Mesothelial cell of epicardium (in vitro differentiated cells): ENCODE results near the gene PPIF. TPM values are rescaled to one million over a fixed set of nuclear protein-coding genes. Genes with fewer than 3 reads are reported as not detected.
A peak's percentile ranks its signal among the peaks of the same experiment; 100 is the strongest.

Experiments
- DNase-seq, 2 experiments: peaks; one replicate each; pipeline ENCODE4 v3.0.0; 2021; ENCODE audit warnings: low spot score in 2 of 2; ENCODE audit not compliant: unreplicated experiment in 2 of 2
- H3K27ac Mint-ChIP-seq: 2 replicates; pipeline ENCODE4 v1.8.0; 2021; ENCODE audit warnings: mixed read lengths
- H3K27me3 Mint-ChIP-seq: 2 replicates; pipeline ENCODE4 v1.8.0; 2021; ENCODE audit warnings: low read depth, mixed read lengths
- H3K36me3 Mint-ChIP-seq: 2 replicates; pipeline ENCODE4 v1.8.0; 2021; ENCODE audit warnings: mixed read lengths
- H3K4me1 Mint-ChIP-seq: 2 replicates; pipeline ENCODE4 v1.8.0; 2021; ENCODE audit warnings: mixed read lengths
- H3K4me3 Mint-ChIP-seq: 2 replicates; pipeline ENCODE4 v1.8.0; 2021; ENCODE audit warnings: mild to moderate bottlenecking, moderate library complexity, mixed read lengths
- H3K9me3 Mint-ChIP-seq: 2 replicates; pipeline ENCODE4 v1.8.0; 2021; ENCODE audit warnings: mixed read lengths
- total RNA-seq: library from RNA; stranded (reverse); gene quantifications from 3 replicates; pipeline ENCODE4 v1.2.1, GENCODE V29; 2021
- TF ChIP-seq, protein P1 (sequence below): fragments of 200-600 bp; sonication (generic); IDR thresholded peaks from one replicate; pipeline ENCODE4 v1.5.0; 2021; ENCODE audit warnings: antibody characterized with exemption; ENCODE audit not compliant: unreplicated experiment

PPIF gene
- total RNA-seq, 1 donor from 2014 or later, result 35.1 TPM

- TF ChIP-seq, protein P1, sequence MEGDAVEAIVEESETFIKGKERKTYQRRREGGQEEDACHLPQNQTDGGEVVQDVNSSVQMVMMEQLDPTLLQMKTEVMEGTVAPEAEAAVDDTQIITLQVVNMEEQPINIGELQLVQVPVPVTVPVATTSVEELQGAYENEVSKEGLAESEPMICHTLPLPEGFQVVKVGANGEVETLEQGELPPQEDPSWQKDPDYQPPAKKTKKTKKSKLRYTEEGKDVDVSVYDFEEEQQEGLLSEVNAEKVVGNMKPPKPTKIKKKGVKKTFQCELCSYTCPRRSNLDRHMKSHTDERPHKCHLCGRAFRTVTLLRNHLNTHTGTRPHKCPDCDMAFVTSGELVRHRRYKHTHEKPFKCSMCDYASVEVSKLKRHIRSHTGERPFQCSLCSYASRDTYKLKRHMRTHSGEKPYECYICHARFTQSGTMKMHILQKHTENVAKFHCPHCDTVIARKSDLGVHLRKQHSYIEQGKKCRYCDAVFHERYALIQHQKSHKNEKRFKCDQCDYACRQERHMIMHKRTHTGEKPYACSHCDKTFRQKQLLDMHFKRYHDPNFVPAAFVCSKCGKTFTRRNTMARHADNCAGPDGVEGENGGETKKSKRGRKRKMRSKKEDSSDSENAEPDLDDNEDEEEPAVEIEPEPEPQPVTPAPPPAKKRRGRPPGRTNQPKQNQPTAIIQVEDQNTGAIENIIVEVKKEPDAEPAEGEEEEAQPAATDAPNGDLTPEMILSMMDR, result no peak
- Mint-ChIP-seq H3K27ac (peak overlapping the region; percentile 87), H3K4me1 (peaks cover 41% of the 10 kb centered on the region), H3K9me3 (peaks cover 4% of the 10 kb centered on the region), H3K36me3 (peaks cover 6% of the 10 kb centered on the region), H3K27me3 (no peaks in the 10 kb centered on the region), H3K4me3 (peak overlapping the region; percentile 2)
- DNase-seq, result no peak
Measured at GRCh38 chr10:79397575-79398303, 50.5 kb downstream of the PPIF start.

DNA sequence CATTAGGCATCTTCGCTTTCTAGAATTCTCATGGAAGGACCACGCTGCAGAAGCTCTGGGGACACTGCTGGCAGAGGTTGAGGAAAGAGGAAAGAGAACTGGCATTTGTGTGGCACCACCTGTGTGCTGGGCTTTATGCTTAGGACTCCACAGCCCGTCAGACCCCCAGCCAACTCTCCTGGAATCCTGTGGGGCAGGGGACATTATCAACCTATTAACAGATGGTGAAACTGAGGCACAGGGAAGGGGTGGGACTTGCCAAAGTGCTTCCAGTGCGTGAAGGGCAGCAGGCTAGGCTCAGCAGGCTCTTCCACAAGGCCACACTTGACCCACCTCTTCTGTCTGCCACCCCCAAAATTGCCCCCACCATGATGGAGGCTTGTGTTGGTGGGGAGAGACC lies 51.4 kb downstream of the PPIF start:
- Mint-ChIP-seq H3K4me3 (no peak overlapping the region), H3K4me1 (peaks cover 50% of the 10 kb centered on the region)
- TF ChIP-seq, protein P1, result no peak

GRCh38 chr10:79399223-79399831 lies 52.1 kb downstream of the PPIF start:
- TF ChIP-seq, protein P1, result no peak
- no peak overlapping the region for H3K4me3 Mint-ChIP-seq
- H3K4me1 Mint-ChIP-seq, result peaks cover 57% of the 10 kb centered on the region
- peak overlapping the region; percentile 93 for H3K27ac Mint-ChIP-seq
- peaks cover 6% of the 10 kb centered on the region for H3K36me3 Mint-ChIP-seq
- DNase-seq, result peak; percentile 45 to 74
- peaks cover 4% of the 10 kb centered on the region for H3K9me3 Mint-ChIP-seq
- H3K27me3 Mint-ChIP-seq, result no peaks in the 10 kb centered on the region

More for the DNA sequence above, 51.4 kb downstream of the PPIF start:
- Mint-ChIP-seq H3K36me3 (peaks cover 6% of the 10 kb centered on the region), H3K27me3 (no peaks in the 10 kb centered on the region), H3K27ac (peak overlapping the region; percentile 87), H3K9me3 (peaks cover 4% of the 10 kb centered on the region)
- DNase-seq, result no peak

DNA sequence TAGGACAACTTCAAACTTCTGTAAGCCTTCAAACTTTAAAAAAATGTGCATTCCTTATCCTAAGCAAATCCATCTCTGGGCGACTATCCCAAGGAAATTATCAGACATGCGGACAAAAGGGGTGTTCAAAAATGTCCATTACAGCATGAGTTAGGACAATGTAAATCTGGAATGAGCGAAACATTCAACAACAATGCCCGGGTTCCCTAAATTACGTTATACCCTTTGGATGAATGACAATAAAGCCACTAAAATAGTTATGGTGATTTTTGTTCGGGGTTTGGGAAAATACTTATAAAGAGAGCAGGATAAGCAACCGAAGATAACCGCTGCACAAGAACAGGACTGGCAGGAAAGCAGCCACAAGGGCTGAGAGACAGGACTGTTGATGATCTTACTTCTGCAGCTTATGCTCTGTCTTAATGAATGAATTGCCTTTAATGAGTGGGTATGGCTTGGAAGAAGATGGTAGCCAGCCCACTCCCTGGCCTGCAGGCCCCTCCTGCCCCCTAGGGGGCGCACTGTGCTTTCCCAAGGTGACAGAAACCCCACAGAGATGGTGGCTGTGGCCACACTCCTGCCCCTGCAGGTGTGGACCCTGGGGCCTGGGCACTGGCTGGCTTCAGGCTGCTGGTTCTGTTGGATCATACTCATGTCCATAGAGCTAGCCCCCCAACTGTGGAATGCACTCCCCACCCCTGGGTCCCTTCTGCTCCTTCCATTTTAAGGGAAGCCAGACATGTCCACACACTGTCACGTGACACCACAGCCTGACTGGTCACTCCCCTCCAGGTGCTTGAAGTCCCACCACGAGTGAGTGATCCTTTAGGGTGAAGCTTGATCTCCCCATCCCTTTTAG lies 53.1 kb downstream of the PPIF start:
- Mint-ChIP-seq H3K27ac (peak overlapping the region; percentile 93), H3K36me3 (peaks cover 5% of the 10 kb centered on the region), H3K4me1 (peaks cover 68% of the 10 kb centered on the region), H3K4me3 (no peak overlapping the region), H3K27me3 (no peaks in the 10 kb centered on the region), H3K9me3 (peaks cover 4% of the 10 kb centered on the region)
- TF ChIP-seq, protein P1, result peak; percentile 57
- peak in 1 of 2 experiments; percentile 71 for DNase-seq

DNA sequence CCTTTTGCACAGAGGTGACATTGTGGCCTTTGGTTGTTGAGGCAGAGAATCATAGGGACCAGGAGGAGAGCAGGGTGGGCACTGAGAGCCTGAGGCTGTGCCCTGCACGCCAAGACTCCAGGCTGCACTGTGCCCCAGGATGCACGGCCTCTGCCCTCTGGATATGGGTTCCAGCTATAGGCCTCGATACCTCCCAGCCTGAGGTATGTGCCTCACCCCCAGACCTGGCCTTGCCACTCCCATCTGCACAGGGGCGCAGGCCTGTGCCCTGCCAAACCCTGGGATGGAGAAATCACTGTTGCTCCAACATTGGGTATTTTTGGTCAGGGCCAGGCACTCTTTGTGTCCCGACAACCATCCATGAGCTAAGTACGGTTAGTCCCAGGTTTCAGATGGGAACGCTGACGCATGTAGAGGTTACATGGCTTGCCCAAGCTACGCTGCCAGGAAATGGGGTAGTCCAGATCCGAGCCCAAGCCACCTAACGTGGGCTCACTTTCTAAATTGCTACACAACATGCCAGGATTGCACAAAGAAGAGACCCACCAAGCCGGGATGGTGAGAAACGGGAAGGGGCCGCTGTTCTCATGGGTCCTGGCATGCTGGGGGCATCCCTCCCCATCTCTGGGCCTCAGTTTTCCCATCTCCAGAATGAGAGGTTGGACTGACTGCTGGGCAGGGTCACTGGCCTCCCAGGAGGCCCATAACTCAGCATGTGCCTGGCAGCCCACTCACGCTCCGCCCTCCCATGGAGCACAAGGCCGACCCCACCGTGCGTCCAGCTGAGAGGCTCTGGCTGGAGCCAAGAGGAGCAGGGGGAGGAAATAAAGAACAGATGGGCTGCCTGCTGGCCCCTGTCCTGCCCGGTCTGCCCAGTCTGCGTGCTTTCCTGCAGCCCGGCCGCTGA lies 54.0 kb downstream of the PPIF start:
- Mint-ChIP-seq H3K27me3 (no peaks in the 10 kb centered on the region), H3K9me3 (no peaks in the 10 kb centered on the region), H3K27ac (peak overlapping the region; percentile 71), H3K4me1 (peaks cover 77% of the 10 kb centered on the region), H3K4me3 (no peak overlapping the region), H3K36me3 (no peaks in the 10 kb centered on the region)
- TF ChIP-seq, protein P1, result no peak
- no peak for DNase-seq
